ENCODE results near the gene THSD4.

The THSD4 gene

GRCh38 chr15:71079208-71080044 is 35.8 kb upstream of the THSD4 start:
- Histone ChIP-seq H3K79me2 (ENCODE audit: low read length) (no peaks in the 10 kb centered on the region), H3K36me3 (replicated peaks; ENCODE audit: insufficient read depth, low read length) (no peaks in the 10 kb centered on the region), H3K4me3 (ENCODE audit: low read length) (no peak overlapping the region), H2AFZ (ENCODE audit: low read length) (no peak overlapping the region), H3K4me2 (ENCODE audit: low read depth, low read length) (no peak overlapping the region), H3K27ac (ENCODE audit: low read length) (no peak overlapping the region), H3K9me3 (replicated peaks; ENCODE audit: insufficient read depth, low read length) (no peaks in the 10 kb centered on the region), H4K20me1 (ENCODE audit: insufficient read depth, low read length) (no peaks in the 10 kb centered on the region), H3K27me3 (replicated peaks; ENCODE audit: insufficient read depth, low read length) (no peaks in the 10 kb centered on the region), H3K4me1 (ENCODE audit: low read length) (no peaks in the 10 kb centered on the region), H3K9me2 (replicated peaks; ENCODE audit: insufficient read depth, low read length) (no peaks in the 10 kb centered on the region), H3K9ac (ENCODE audit: low read length) (no peak overlapping the region), H3F3A (ENCODE audit: insufficient read depth, low read length) (no peaks in the 10 kb centered on the region)
- DNase-seq: no peak
- no peak for TF ChIP-seq CTCF (IDR thresholded peaks at IDR 0.05; ENCODE audit: low read length)
- TF ChIP-seq EZH2 (optimal IDR thresholded peaks at IDR 0.05; ENCODE audit: low read depth, low read length): no peak
- no peak for TF ChIP-seq EZH2phosphoT487 (IDR thresholded peaks at IDR 0.05; ENCODE audit: low read length)

- H3K27ac ChIP-seq (ENCODE audit: low read length): no peak overlapping the region
- no peak overlapping the region for H3K9ac ChIP-seq (ENCODE audit: low read length)
- no peak overlapping the region for H3K4me3 ChIP-seq (ENCODE audit: low read length)
- H3K79me2 ChIP-seq (ENCODE audit: low read length): no peaks in the 10 kb centered on the region
- no peaks in the 10 kb centered on the region for H3K36me3 ChIP-seq (replicated peaks; ENCODE audit: insufficient read depth, low read length)
- TF ChIP-seq EZH2phosphoT487 (IDR thresholded peaks at IDR 0.05; ENCODE audit: low read length) (no peak), CTCF (IDR thresholded peaks at IDR 0.05; ENCODE audit: low read length) (no peak), EZH2 (optimal IDR thresholded peaks at IDR 0.05; ENCODE audit: low read depth, low read length) (no peak)
- DNase-seq: no peak
- H3F3A ChIP-seq (ENCODE audit: insufficient read depth, low read length): no peaks in the 10 kb centered on the region
- H4K20me1 ChIP-seq (ENCODE audit: insufficient read depth, low read length): no peaks in the 10 kb centered on the region
- H2AFZ ChIP-seq (ENCODE audit: low read length): no peak overlapping the region
- no peak overlapping the region for H3K4me2 ChIP-seq (ENCODE audit: low read depth, low read length)
- no peaks in the 10 kb centered on the region for H3K4me1 ChIP-seq (ENCODE audit: low read length)
- H3K27me3 ChIP-seq (replicated peaks; ENCODE audit: insufficient read depth, low read length): no peaks in the 10 kb centered on the region
- no peaks in the 10 kb centered on the region for H3K9me2 ChIP-seq (replicated peaks; ENCODE audit: insufficient read depth, low read length)
- H3K9me3 ChIP-seq (replicated peaks; ENCODE audit: insufficient read depth, low read length): no peaks in the 10 kb centered on the region
These were observed 35.1 kb upstream of the THSD4 start for GRCh38 chr15:71080166-71080565.

- H3K4me3 ChIP-seq (ENCODE audit: low read length): no peak overlapping the region
- no peaks in the 10 kb centered on the region for H3F3A ChIP-seq (ENCODE audit: insufficient read depth, low read length)
- H3K9ac ChIP-seq (ENCODE audit: low read length): no peak overlapping the region
- H3K27ac ChIP-seq (ENCODE audit: low read length): no peak overlapping the region
- no peaks in the 10 kb centered on the region for H3K9me2 ChIP-seq (replicated peaks; ENCODE audit: insufficient read depth, low read length)
- H3K4me1 ChIP-seq (ENCODE audit: low read length): no peaks in the 10 kb centered on the region
- no peaks in the 10 kb centered on the region for H3K9me3 ChIP-seq (replicated peaks; ENCODE audit: insufficient read depth, low read length)
- DNase-seq: no peak
- no peak overlapping the region for H2AFZ ChIP-seq (ENCODE audit: low read length)
- no peaks in the 10 kb centered on the region for H3K79me2 ChIP-seq (ENCODE audit: low read length)
- TF ChIP-seq EZH2phosphoT487 (IDR thresholded peaks at IDR 0.05; ENCODE audit: low read length): no peak
- TF ChIP-seq EZH2 (optimal IDR thresholded peaks at IDR 0.05; ENCODE audit: low read depth, low read length): no peak
- no peak for TF ChIP-seq CTCF (IDR thresholded peaks at IDR 0.05; ENCODE audit: low read length)
- no peaks in the 10 kb centered on the region for H4K20me1 ChIP-seq (ENCODE audit: insufficient read depth, low read length)
- no peak overlapping the region for H3K4me2 ChIP-seq (ENCODE audit: low read depth, low read length)
- H3K27me3 ChIP-seq (replicated peaks; ENCODE audit: insufficient read depth, low read length): no peaks in the 10 kb centered on the region
- no peaks in the 10 kb centered on the region for H3K36me3 ChIP-seq (replicated peaks; ENCODE audit: insufficient read depth, low read length)
These were observed 34.6 kb upstream of the THSD4 start for GRCh38 chr15:71080705-71081104.

Measured in MM.1S (cell line).